H1 (cell line): ENCODE data around the gene SLC25A15. TPM values are rescaled to one million over a fixed set of nuclear protein-coding genes. Genes with fewer than 3 reads are reported as not detected.

Experiments
- CTCF ChIA-PET: fragments of 300-600 bp; sonication (Branson Sonifier 250); formaldehyde crosslinking; loops from one replicate; lab custom pipeline; 2021; ENCODE audit not compliant: partially characterized antibody; lab: Charles Lee
- POLR2A ChIA-PET: fragments of 300-600 bp; sonication (Branson Sonifier 250); formaldehyde crosslinking; loops from one replicate; lab custom pipeline; 2021; ENCODE audit warnings: inconsistent platforms; ENCODE audit not compliant: partially characterized antibody; lab: Charles Lee
- DNase-seq, 2 experiments: peaks; one replicate each; pipeline versions ENCODE4 v3.0.0 to v3.0.0-alpha.2; 2010 to 2022; ENCODE audit warnings: low spot score in 2 of 2, low read depth in 1 of 2, mixed read lengths in 1 of 2
- FAIRE-seq: peaks from 2 replicates; lab custom pipeline; 2011; peaks lifted over from hg19 to GRCh38; lab: Jason Lieb, UNC
- H2AFZ ChIP-seq: 2 replicates; pipeline ENCODE4 v1.8.1; 2012; ENCODE audit warnings: low read length, inconsistent platforms
- H2AK5ac ChIP-seq: 2 replicates; pipeline ENCODE4 v1.6.1; 2013; ENCODE audit warnings: low read depth, low read length
- H2BK120ac ChIP-seq: replicated peaks from 2 replicates; pipeline ENCODE3; 2013; ENCODE audit warnings: low read depth, low read length, inconsistent platforms
- H2BK12ac ChIP-seq: 2 replicates; pipeline ENCODE4 v1.6.1; 2013; ENCODE audit warnings: low read depth, low read length
- H2BK15ac ChIP-seq: 2 replicates; pipeline ENCODE4 v1.6.1; 2013; ENCODE audit warnings: low read length
- H2BK20ac ChIP-seq: 2 replicates; pipeline ENCODE4 v1.6.1; 2013; ENCODE audit warnings: low read length
- H2BK5ac ChIP-seq: 2 replicates; pipeline ENCODE4 v1.6.1; 2013; ENCODE audit warnings: low read depth, low read length
- H3K14ac ChIP-seq: 2 replicates; pipeline ENCODE4 v1.6.1; 2013; ENCODE audit warnings: inconsistent platforms; ENCODE audit not compliant: insufficient read length
- H3K18ac ChIP-seq: 2 replicates; pipeline ENCODE4 v1.6.1; 2013; ENCODE audit warnings: low read length; ENCODE audit errors: extremely low read depth
- H3K23ac ChIP-seq: 2 replicates; pipeline ENCODE4 v1.6.1; 2013; ENCODE audit warnings: inconsistent platforms; ENCODE audit not compliant: insufficient read length
- H3K23me2 ChIP-seq: 2 replicates; pipeline ENCODE4 v1.6.1; 2013; ENCODE audit warnings: low read depth, low read length
- H3K27ac ChIP-seq: 2 replicates; pipeline ENCODE4 v1.6.1; 2011; ENCODE audit warnings: low read depth, low read length, inconsistent platforms
- H3K27me3 ChIP-seq, 4 experiments: replicated peaks in 1 of 4; 1 replicate in 1 of 4; 2 replicates in 3 of 4; pipeline versions ENCODE4 v1.6.1 to v1.8.1; 2011 to 2013; ENCODE audit warnings: low read length in 3 of 4, mild to moderate bottlenecking in 3 of 4, inconsistent platforms in 2 of 4, mixed read lengths in 2 of 4, moderate library complexity in 1 of 4; ENCODE audit not compliant: control insufficient read depth in 3 of 4, insufficient read depth in 3 of 4; ENCODE audit errors: extremely low read depth in 1 of 4
- H3K36me3 ChIP-seq, 4 experiments: 2 replicates each; pipeline versions ENCODE4 v1.6.1 to v1.8.1; 2011 to 2013; ENCODE audit warnings: mild to moderate bottlenecking in 4 of 4, low read length in 3 of 4, moderate library complexity in 2 of 4, control low read depth in 1 of 4, inconsistent platforms in 1 of 4; ENCODE audit not compliant: insufficient read depth in 4 of 4, control insufficient read depth in 2 of 4
- H3K4ac ChIP-seq: replicated peaks from 2 replicates; pipeline ENCODE3; 2013; ENCODE audit warnings: low read length, low read depth, mixed read lengths, inconsistent platforms; ENCODE audit not compliant: insufficient read length
- H3K4me1 ChIP-seq, 4 experiments: replicated peaks in 1 of 4; 1 replicate in 1 of 4; 2 replicates in 3 of 4; pipeline versions ENCODE4 v1.6.1 to v1.8.1; 2011 to 2013; ENCODE audit warnings: low read length in 3 of 4, inconsistent platforms in 2 of 4, mixed read lengths in 1 of 4; ENCODE audit not compliant: insufficient read depth in 4 of 4, control insufficient read depth in 3 of 4
- H3K4me2 ChIP-seq, 2 experiments: 2 replicates each; pipeline versions ENCODE4 v1.6.1 to v1.8.1; 2011 to 2013; ENCODE audit warnings: low read depth in 2 of 2, low read length in 2 of 2, control low read depth in 1 of 2, inconsistent platforms in 1 of 2, mild to moderate bottlenecking in 1 of 2; ENCODE audit not compliant: insufficient read depth in 1 of 2
- H3K4me3 ChIP-seq, 4 experiments: fragments of 200-600, 300-600 bp in 1 of 4; sonication (generic), shearing (Covaris generic), sonication (Bioruptor Twin) in 1 of 4; 2 replicates each; pipeline versions ENCODE4 v1.5.1 to v1.8.1; 2011 to 2016; ENCODE audit warnings: low read length in 4 of 4, low read depth in 3 of 4, control low read depth in 2 of 4, inconsistent platforms in 2 of 4, mild to moderate bottlenecking in 2 of 4, mixed read lengths in 1 of 4, moderate library complexity in 1 of 4; ENCODE audit not compliant: insufficient read depth in 2 of 4; ENCODE audit errors: extremely low read depth in 1 of 4
- H3K56ac ChIP-seq: replicated peaks from 2 replicates; pipeline ENCODE3; 2013; ENCODE audit warnings: low read depth, mild to moderate bottlenecking, mixed read lengths, low read length, inconsistent platforms; ENCODE audit not compliant: insufficient read length
- H3K79me1 ChIP-seq: 2 replicates; pipeline ENCODE4 v1.6.1; 2013; ENCODE audit warnings: low read depth, low read length, control low read depth
- H3K79me2 ChIP-seq, 2 experiments: 2 replicates each; pipeline versions ENCODE4 v1.6.1 to v1.8.1; 2012 to 2013; ENCODE audit warnings: low read length in 2 of 2, mild to moderate bottlenecking in 2 of 2, inconsistent platforms in 1 of 2; ENCODE audit not compliant: insufficient read depth in 2 of 2, control insufficient read depth in 1 of 2
- H3K9ac ChIP-seq, 4 experiments: replicated peaks in 1 of 4; 1 replicate in 1 of 4; 2 replicates in 3 of 4; pipeline versions ENCODE4 v1.6.1 to v1.8.1; 2011 to 2013; ENCODE audit warnings: low read depth in 3 of 4, low read length in 3 of 4, control low read depth in 2 of 4, mild to moderate bottlenecking in 2 of 4, moderate library complexity in 2 of 4, inconsistent platforms in 1 of 4; ENCODE audit errors: extremely low read depth in 1 of 4
- H3K9me3 ChIP-seq, 2 experiments: 2 replicates each; pipeline versions ENCODE4 v1.6.1 to v1.8.1; 2012 to 2013; ENCODE audit warnings: mild to moderate bottlenecking in 2 of 2, moderate library complexity in 2 of 2, control low read depth in 1 of 2, inconsistent platforms in 1 of 2, low read depth in 1 of 2, low read length in 1 of 2, mixed read lengths in 1 of 2; ENCODE audit not compliant: insufficient read depth in 2 of 2
- H4K20me1 ChIP-seq, 2 experiments: replicated peaks in 1 of 2; 2 replicates each; pipeline versions ENCODE3 to v1.8.1; 2011 to 2013; ENCODE audit warnings: inconsistent platforms in 2 of 2, low read length in 2 of 2, mild to moderate bottlenecking in 1 of 2; ENCODE audit not compliant: insufficient read depth in 2 of 2, control insufficient read depth in 1 of 2
- H4K5ac ChIP-seq: 2 replicates; pipeline ENCODE4 v1.6.1; 2013; ENCODE audit warnings: low read length, low read depth, mixed read lengths, inconsistent platforms; ENCODE audit not compliant: insufficient read length
- H4K8ac ChIP-seq: 2 replicates; pipeline ENCODE4 v1.8.0; 2013; ENCODE audit warnings: mild to moderate bottlenecking, moderate library complexity, low read length, inconsistent platforms; ENCODE audit not compliant: insufficient read depth; ENCODE audit errors: extremely low read depth
- H4K91ac ChIP-seq: replicated peaks from 2 replicates; pipeline ENCODE3; 2013; ENCODE audit warnings: low read length, mixed read lengths, inconsistent platforms; ENCODE audit not compliant: insufficient read length
- ASH2L ChIP-seq: fragments of 200-600, 300-600 bp; sonication (generic); IDR thresholded peaks from one replicate; pipeline ENCODE4 v1.7.1; 2017; ENCODE audit warnings: low read length
- BACH1 ChIP-seq: IDR thresholded peaks from 2 replicates; pipeline ENCODE4 v1.6.1; 2012; ENCODE audit warnings: low read length, improper control_type of control experiment
- BRCA1 ChIP-seq: IDR thresholded peaks from 2 replicates; pipeline ENCODE4 v1.6.1; 2012; ENCODE audit warnings: low read depth, low read length, improper control_type of control experiment
- CBX8 ChIP-seq: fragments of 300-800, 300-1000 bp; sonication (generic); IDR thresholded peaks from 2 replicates; pipeline ENCODE4 v1.7.1; 2016; ENCODE audit warnings: low read depth, low read length, borderline replicate concordance
- FOSL1 ChIP-seq: IDR thresholded peaks from 2 replicates; pipeline ENCODE4 v1.6.1; 2011; ENCODE audit warnings: mild to moderate bottlenecking, low read depth, low read length, moderate library complexity; ENCODE audit not compliant: insufficient read depth
- JUND ChIP-seq: IDR thresholded peaks from 2 replicates; pipeline ENCODE4 v1.6.1; 2011; ENCODE audit warnings: mild to moderate bottlenecking, improper control_type of control experiment, low read length
- POLR2A ChIP-seq, 2 experiments: IDR thresholded peaks; 1 replicate in 1 of 2; 2 replicates in 1 of 2; pipeline ENCODE4 v1.6.1; 2011; ENCODE audit warnings: low read depth in 2 of 2, low read length in 2 of 2, mild to moderate bottlenecking in 2 of 2; ENCODE audit errors: control extremely low read depth in 1 of 2
- POLR2AphosphoS5 ChIP-seq: IDR thresholded peaks from 2 replicates; pipeline ENCODE4 v1.6.1; 2011; ENCODE audit warnings: low read depth, low read length
- POU5F1 ChIP-seq: IDR thresholded peaks from 2 replicates; pipeline ENCODE4 v1.6.1; 2011; ENCODE audit warnings: low read depth, mild to moderate bottlenecking, low read length, moderate library complexity
- RAD21 ChIP-seq, 2 experiments: IDR thresholded peaks in 1 of 2; conservative IDR thresholded peaks in 1 of 2; 2 replicates each; pipeline ENCODE4 v1.6.1; 2011; ENCODE audit warnings: low read depth in 2 of 2, low read length in 2 of 2, improper control_type of control experiment in 1 of 2, inconsistent platforms in 1 of 2, mild to moderate bottlenecking in 1 of 2, moderate library complexity in 1 of 2
- SIX5 ChIP-seq: IDR thresholded peaks from 2 replicates; pipeline ENCODE4 v1.6.1; 2011; ENCODE audit warnings: mild to moderate bottlenecking, low read depth, low read length
- SP1 ChIP-seq: IDR thresholded peaks from 2 replicates; pipeline ENCODE4 v1.6.1; 2011; ENCODE audit warnings: low read depth, low read length
- SP4 ChIP-seq: IDR thresholded peaks from 2 replicates; pipeline ENCODE4 v1.6.1; 2012; ENCODE audit warnings: low read length, inconsistent platforms
- TAF1 ChIP-seq: IDR thresholded peaks from 2 replicates; pipeline ENCODE4 v1.6.1; 2011; ENCODE audit warnings: mild to moderate bottlenecking, low read depth, low read length
- TCF12 ChIP-seq: IDR thresholded peaks from 2 replicates; pipeline ENCODE4 v1.6.1; 2011; ENCODE audit warnings: low read depth, mild to moderate bottlenecking, low read length
- ZNF274 ChIP-seq: IDR thresholded peaks from 2 replicates; pipeline ENCODE4 v1.7.0; 2012; ENCODE audit warnings: low read length, borderline replicate concordance; ENCODE audit errors: extremely low read depth
- WGBS, 2 experiments: shearing (Covaris generic) in 1 of 2; methylation state at CpG; one replicate each; pipeline versions ENCODE4 v1.1.6 to v1.1.7; 2013 to 2015; ENCODE audit warnings: low lambda C conversion rate in 2 of 2, mixed read lengths in 2 of 2, inconsistent platforms in 1 of 2, low coverage in 1 of 2, missing lambda C conversion rate in 1 of 2; ENCODE audit not compliant: insufficient replicate concordance in 2 of 2, insufficient coverage in 1 of 2, insufficient read length in 1 of 2; ENCODE audit errors: extremely low coverage in 1 of 2, missing lambda C conversion rate in 1 of 2; 5-methylcytosine and 5-hydroxymethylcytosine counted together
- polyA plus RNA-seq, 7 experiments: library from polyadenylated mRNA; depleted of rRNA in 3 of 7; stranded (reverse) in 5 of 7; unstranded in 2 of 7; fragments of >200 nt in 5 of 7; fragments of 200-250 nt in 2 of 7; gene quantifications; 1 replicate in 5 of 7; 2 replicates in 1 of 7; 4 replicates in 1 of 7; pipeline versions ENCODE4 v1.2.1 to v1.2.3, GENCODE V29; 2011 to 2013; ENCODE audit warnings: missing spikeins in 2 of 7, mixed read lengths in 2 of 7
- total RNA-seq: library from RNA; stranded (reverse); fragmentation: NEBNext Ultra II Directional; extraction: Animal tissue kit (Norgen Biotek cat#: 25700); gene quantifications from 2 replicates; pipeline ENCODE4 v1.2.1, GENCODE V29; 2021
- TF ChIP-seq, protein P1 (sequence below): IDR thresholded peaks from 2 replicates; pipeline ENCODE4 v1.6.1; 2012; ENCODE audit warnings: inconsistent platforms

Gene SLC25A15
- total and polyA plus RNA-seq, 2 of the 8 experiments (the other 6 are each of a cell fraction or from before 2014, with no cell fraction given), result 12.4 to 23.4 TPM

DNA sequence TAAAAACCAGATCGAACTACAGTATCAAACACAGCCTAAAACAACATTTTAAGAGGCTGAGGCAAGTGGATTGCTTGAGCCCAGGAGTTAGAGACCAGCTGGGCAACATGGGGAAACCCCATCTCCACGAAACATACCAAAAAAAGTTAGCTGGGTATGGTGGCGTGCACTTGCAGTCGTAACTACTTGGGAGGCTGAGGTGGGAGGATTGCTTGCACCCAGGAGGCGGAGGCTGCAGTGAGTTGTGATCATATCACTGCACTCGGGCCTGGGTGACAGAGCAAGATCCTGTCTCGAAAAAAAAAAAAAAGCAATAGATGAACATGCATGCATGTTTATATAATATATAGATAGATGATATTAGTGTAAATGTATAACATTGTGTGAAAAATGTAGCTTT, 13.2 kb upstream of the SLC25A15 start:
- H3K4me2 ChIP-seq, result no peak overlapping the region
- no peaks in the 10 kb centered on the region for H4K20me1 ChIP-seq
- no peak overlapping the region for H3K27ac ChIP-seq
- no peaks in the 10 kb centered on the region for H3K79me1 ChIP-seq
- no peak overlapping the region for H2BK5ac ChIP-seq
- no peaks in the 10 kb centered on the region for H3K36me3 ChIP-seq
- H4K5ac ChIP-seq, result no peak overlapping the region
- H3K4me3 ChIP-seq, result no peak overlapping the region
- H3K18ac ChIP-seq, result no peak overlapping the region
- H3K27me3 ChIP-seq, result no peaks in the 10 kb centered on the region
- H3K79me2 ChIP-seq, result no peaks in the 10 kb centered on the region
- no peak overlapping the region for H2AFZ ChIP-seq
- no peak overlapping the region for H4K8ac ChIP-seq
- no peak overlapping the region for H2BK20ac ChIP-seq
- FAIRE-seq, result no peak
- H2AK5ac ChIP-seq, result no peak overlapping the region
- no peak overlapping the region for H2BK15ac ChIP-seq
- ChIA-PET POLR2A (no interaction called here), CTCF (interaction anchor here (0.6 to 5.3 kb wide), 14 partner anchors 9 to 1105 kb away, joined by 3 to 38 read pairs (median 4); partner anchors contain the start of gene SLC25A15)
- no peak overlapping the region for H3K23ac ChIP-seq
- no peak overlapping the region for H4K91ac ChIP-seq
- H2BK120ac ChIP-seq, result no peak overlapping the region
- H3K9ac ChIP-seq, result no peak overlapping the region
- DNase-seq, result no peak
- H3K4me1 ChIP-seq, result no peaks in the 10 kb centered on the region; a peak in 1 of 7 replicates
- no peak overlapping the region for H2BK12ac ChIP-seq
- WGBS, 2 experiments, result 95% methylated on average over 6 of the region's 7 CpGs; no CpG with 5 or more reads in 1 of the 2 experiments
- H3K23me2 ChIP-seq, result no peaks in the 10 kb centered on the region
- H3K14ac ChIP-seq, result no peak overlapping the region
- H3K9me3 ChIP-seq, result no peaks in the 10 kb centered on the region
- no peak overlapping the region for H3K4ac ChIP-seq
- no peak overlapping the region for H3K56ac ChIP-seq
- TF ChIP-seq, protein P1, sequence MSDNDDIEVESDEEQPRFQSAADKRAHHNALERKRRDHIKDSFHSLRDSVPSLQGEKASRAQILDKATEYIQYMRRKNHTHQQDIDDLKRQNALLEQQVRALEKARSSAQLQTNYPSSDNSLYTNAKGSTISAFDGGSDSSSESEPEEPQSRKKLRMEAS, result no peak
- TF ChIP-seq FOSL1 (no peak), RAD21 (IDR thresholded peaks at IDR 0.05 in 1 of 2, conservative IDR thresholded peaks at IDR 0.05 in 1 of 2; ENCODE audit: low read depth in 2 of 2, low read length in 2 of 2) (no peak), SP1 (no peak), BACH1 (no peak), ASH2L (no peak), POLR2AphosphoS5 (no peak), TAF1 (no peak), SP4 (no peak), TCF12 (no peak), POU5F1 (no peak), BRCA1 (no peak), SIX5 (no peak), JUND (no peak), POLR2A (IDR thresholded peaks at IDR 0.05; ENCODE audit: control extremely low read depth in 1 of 2, low read depth in 2 of 2, low read length in 2 of 2) (no peak), CBX8 (no peak), ZNF274 (no peak)
